KMS-11 (cell line): ENCODE results near the gene HS3ST5.

ENCODE experiments used
- H2AFZ ChIP-seq: fragments of 200-600 bp; sonication (generic); 2 replicates; pipeline ENCODE4 v1.6.1; 2016; ENCODE audit warnings: antibody characterized with exemption, mixed run types, low read depth
- H3K27ac ChIP-seq: fragments of 200-600 bp; sonication (generic); 2 replicates; pipeline ENCODE4 v1.6.1; 2016; ENCODE audit warnings: mild to moderate bottlenecking, mixed run types
- H3K27me3 ChIP-seq: fragments of 200-600 bp; sonication (generic); 2 replicates; pipeline ENCODE4 v1.6.1; 2017; ENCODE audit warnings: mild to moderate bottlenecking, low read depth, mixed run types, moderate library complexity; ENCODE audit not compliant: insufficient read depth
- H3K36me3 ChIP-seq: fragments of 200-600 bp; sonication (generic); 2 replicates; pipeline ENCODE4 v1.6.1; 2017; ENCODE audit warnings: mild to moderate bottlenecking, mixed run types; ENCODE audit not compliant: insufficient read depth
- H3K4me1 ChIP-seq: fragments of 200-600 bp; sonication (generic); 2 replicates; pipeline ENCODE4 v1.6.1; 2016; ENCODE audit warnings: mild to moderate bottlenecking, low read depth, mixed run types; ENCODE audit not compliant: poor library complexity, severe bottlenecking
- H3K4me2 ChIP-seq: fragments of 200-600 bp; sonication (generic); 2 replicates; pipeline ENCODE4 v1.7.0; 2016; ENCODE audit warnings: mild to moderate bottlenecking, mixed run types
- H3K4me3 ChIP-seq: fragments of 200-600 bp; sonication (generic); IDR thresholded peaks from 2 replicates; pipeline ENCODE4 v1.6.1; 2017; ENCODE audit warnings: low read depth, low read length, mixed read lengths; ENCODE audit not compliant: insufficient read depth
- H3K79me2 ChIP-seq: fragments of 200-600 bp; sonication (generic); 2 replicates; pipeline ENCODE4 v1.6.1; 2016; ENCODE audit warnings: low read depth, mixed run types; ENCODE audit not compliant: insufficient read depth
- H3K9ac ChIP-seq: fragments of 200-600 bp; sonication (generic); 2 replicates; pipeline ENCODE4 v1.6.1; 2016; ENCODE audit warnings: mild to moderate bottlenecking, mixed run types
- H4K20me1 ChIP-seq: fragments of 200-600 bp; sonication (generic); 2 replicates; pipeline ENCODE4 v1.6.1; 2016; ENCODE audit warnings: mild to moderate bottlenecking, mixed run types; ENCODE audit not compliant: insufficient read depth
- TF ChIP-seq, protein P1 (sequence below): fragments of 200-600 bp; sonication (generic); conservative IDR thresholded peaks from 2 replicates; pipeline ENCODE4 v1.6.1; 2017; ENCODE audit warnings: low read depth, mild to moderate bottlenecking, antibody characterized with exemption, low read length, moderate library complexity, mixed read lengths

HS3ST5 gene

DNA sequence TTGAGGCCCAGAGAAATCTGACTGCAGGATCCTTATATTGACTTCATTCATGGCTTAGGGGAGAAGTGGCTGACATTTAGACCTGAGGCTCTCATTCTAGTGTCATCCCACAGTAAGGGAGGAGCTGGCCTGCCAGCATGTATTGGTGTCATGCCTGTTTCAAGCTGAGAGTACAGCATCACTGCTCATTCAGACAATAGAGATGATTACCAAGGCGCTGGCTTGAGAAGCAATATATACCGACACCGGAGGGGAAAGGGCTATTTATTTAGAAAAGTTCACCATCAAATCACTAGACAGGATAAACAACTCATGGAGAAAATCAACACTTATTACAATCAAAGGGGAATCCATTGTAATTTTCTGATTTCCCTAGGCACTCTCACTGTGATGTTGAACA, 287.5 kb downstream of the HS3ST5 start:
- Histone ChIP-seq H3K79me2 (no peaks in the 10 kb centered on the region), H4K20me1 (no peaks in the 10 kb centered on the region), H3K27ac (no peak overlapping the region), H3K4me1 (peaks cover 5% of the 10 kb centered on the region), H3K27me3 (no peaks in the 10 kb centered on the region), H3K4me2 (no peak overlapping the region), H3K4me3 (no peak overlapping the region), H3K36me3 (no peaks in the 10 kb centered on the region), H3K9ac (no peak overlapping the region), H2AFZ (no peak overlapping the region)
- TF ChIP-seq, protein P1, sequence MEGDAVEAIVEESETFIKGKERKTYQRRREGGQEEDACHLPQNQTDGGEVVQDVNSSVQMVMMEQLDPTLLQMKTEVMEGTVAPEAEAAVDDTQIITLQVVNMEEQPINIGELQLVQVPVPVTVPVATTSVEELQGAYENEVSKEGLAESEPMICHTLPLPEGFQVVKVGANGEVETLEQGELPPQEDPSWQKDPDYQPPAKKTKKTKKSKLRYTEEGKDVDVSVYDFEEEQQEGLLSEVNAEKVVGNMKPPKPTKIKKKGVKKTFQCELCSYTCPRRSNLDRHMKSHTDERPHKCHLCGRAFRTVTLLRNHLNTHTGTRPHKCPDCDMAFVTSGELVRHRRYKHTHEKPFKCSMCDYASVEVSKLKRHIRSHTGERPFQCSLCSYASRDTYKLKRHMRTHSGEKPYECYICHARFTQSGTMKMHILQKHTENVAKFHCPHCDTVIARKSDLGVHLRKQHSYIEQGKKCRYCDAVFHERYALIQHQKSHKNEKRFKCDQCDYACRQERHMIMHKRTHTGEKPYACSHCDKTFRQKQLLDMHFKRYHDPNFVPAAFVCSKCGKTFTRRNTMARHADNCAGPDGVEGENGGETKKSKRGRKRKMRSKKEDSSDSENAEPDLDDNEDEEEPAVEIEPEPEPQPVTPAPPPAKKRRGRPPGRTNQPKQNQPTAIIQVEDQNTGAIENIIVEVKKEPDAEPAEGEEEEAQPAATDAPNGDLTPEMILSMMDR: no peak

DNA sequence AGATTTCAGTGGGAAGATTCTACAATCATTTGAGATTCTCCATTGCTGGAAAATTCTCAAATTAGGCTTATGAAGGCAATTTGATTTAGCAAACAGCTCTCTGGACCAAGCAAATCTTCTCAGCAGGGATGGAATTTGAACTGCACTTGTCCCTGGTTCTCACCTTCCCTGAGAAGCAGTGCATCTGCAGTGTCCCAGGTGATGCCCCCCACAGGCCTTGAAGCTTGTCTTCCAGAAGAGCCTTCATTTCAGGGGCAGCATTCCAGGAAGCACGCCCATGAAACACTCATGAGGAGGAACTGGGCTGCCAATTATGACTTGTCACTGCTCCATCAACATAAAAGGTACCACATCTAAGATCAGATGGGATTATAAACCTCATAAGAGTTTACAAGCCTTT, 289.0 kb downstream of the HS3ST5 start:
- no peaks in the 10 kb centered on the region for H3K36me3 ChIP-seq
- H3K27me3 ChIP-seq: no peaks in the 10 kb centered on the region
- no peak overlapping the region for H3K9ac ChIP-seq
- no peak overlapping the region for H3K4me2 ChIP-seq
- no peaks in the 10 kb centered on the region for H3K79me2 ChIP-seq
- TF ChIP-seq, protein P1: no peak
- H3K4me3 ChIP-seq: no peak overlapping the region
- no peak overlapping the region for H3K27ac ChIP-seq
- no peak overlapping the region for H2AFZ ChIP-seq
- H4K20me1 ChIP-seq: no peaks in the 10 kb centered on the region
- H3K4me1 ChIP-seq: peaks cover 20% of the 10 kb centered on the region

DNA sequence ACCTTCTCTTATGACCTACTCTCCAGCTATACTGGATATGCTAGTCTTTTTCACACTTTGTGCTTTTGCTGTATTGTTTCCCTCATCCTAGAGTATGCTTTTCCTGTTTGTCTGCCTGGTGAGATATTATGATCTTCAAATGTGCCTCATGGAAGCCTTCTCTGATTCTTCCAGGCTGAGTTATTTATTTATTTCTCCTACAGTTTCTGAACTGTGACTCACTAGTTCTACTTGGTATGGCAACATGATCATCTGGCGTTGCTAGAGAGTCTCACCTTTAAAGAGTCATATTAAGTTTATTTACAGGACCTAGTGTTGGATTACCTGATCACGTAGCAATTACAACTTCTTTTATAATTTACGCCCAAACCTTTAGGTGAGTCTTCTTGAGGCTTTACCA, 290.7 kb downstream of the HS3ST5 start:
- Histone ChIP-seq H2AFZ (no peak overlapping the region), H4K20me1 (no peaks in the 10 kb centered on the region), H3K27me3 (no peaks in the 10 kb centered on the region), H3K4me3 (no peak overlapping the region), H3K79me2 (no peaks in the 10 kb centered on the region), H3K27ac (no peak overlapping the region), H3K36me3 (no peaks in the 10 kb centered on the region), H3K4me2 (no peak overlapping the region), H3K9ac (no peak overlapping the region), H3K4me1 (peaks cover 20% of the 10 kb centered on the region)
- TF ChIP-seq, protein P1: no peak

DNA sequence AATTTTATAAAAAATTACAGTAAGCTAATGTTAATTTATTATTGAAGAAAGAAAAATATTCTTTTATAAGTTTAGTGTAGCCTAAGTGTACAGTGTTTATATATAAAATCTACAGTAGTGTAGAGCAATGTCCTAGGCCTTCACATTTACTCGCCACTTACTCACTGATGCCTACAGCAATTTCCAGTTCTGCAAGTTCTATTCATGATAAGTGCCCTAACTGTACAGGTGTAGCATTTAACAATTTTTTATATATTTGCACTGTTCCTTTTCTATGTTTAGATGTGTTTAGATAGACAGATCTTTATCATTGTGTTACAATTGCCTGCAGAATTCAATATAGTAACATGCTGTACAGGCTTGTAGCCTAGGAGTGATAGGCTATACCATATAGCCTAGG, 291.8 kb downstream of the HS3ST5 start:
- Histone ChIP-seq H3K36me3 (no peaks in the 10 kb centered on the region), H3K27ac (no peak overlapping the region), H3K4me1 (peaks cover 20% of the 10 kb centered on the region), H3K9ac (no peak overlapping the region), H4K20me1 (no peaks in the 10 kb centered on the region), H3K4me2 (no peak overlapping the region), H3K4me3 (no peak overlapping the region), H3K27me3 (no peaks in the 10 kb centered on the region), H3K79me2 (no peaks in the 10 kb centered on the region), H2AFZ (no peak overlapping the region)
- TF ChIP-seq, protein P1: no peak
